AG08396 (cell line): Measurements from ENCODE around the gene ZNF664.

Experiments
- DNase-seq: peaks from one replicate; pipeline ENCODE4 v3.0.0; 2012; ENCODE audit warnings: low spot score, mixed read lengths

The ZNF664 gene

DNA sequence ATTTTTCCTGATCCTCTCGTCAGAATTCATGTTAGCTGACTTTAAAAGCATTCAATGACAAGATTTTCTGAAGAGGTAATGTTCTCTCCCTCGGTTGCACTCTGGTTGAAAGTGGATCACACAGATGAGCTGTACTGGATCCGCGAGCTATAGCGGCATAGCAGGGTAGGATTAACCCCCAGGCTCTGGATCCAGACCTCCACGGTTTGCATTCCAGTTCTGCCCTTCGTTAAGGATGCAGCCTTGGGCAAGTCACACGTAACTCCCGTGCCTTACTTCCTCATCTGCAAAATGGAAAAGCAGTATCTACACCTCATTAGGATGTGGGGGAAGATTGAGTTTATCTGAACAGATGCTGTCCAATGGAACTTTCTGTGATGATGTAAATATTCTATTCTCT, 14.1 kb upstream of the ZNF664 start:
- DNase-seq: no peak

DNA sequence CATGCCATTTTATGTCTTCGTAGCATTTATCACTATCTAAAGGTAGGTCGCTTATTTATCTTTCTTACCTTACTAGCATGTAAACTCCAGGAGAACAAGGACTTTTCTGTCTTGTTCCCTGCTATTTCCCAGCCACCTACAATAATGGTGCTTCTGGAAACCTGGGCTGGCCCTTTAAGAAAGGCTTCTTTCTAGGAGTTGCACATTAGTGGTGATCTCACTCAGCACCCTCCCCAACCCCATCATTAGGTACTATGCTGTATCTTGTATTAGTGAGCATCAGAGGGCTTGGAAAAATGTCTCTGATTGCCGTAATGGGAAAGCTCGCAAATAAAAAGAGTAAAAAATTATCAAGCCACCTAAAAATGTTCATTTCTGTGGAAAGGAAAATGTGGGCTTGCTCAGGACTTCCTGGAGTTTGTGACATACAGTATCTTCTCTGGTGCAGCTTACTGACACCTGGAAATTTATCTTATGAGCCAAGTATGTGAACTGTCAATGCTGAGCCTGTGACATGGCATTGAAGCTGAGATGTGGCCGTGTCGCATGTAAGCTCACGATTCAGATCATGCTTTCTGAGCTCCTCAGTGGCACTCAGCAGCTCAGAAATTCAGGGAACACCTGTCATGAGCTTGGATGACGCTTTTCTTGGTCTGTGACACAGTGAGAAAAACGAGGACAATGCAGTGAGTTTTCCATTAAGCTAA, 12.8 kb upstream of the ZNF664 start:
- DNase-seq: no peak

DNA sequence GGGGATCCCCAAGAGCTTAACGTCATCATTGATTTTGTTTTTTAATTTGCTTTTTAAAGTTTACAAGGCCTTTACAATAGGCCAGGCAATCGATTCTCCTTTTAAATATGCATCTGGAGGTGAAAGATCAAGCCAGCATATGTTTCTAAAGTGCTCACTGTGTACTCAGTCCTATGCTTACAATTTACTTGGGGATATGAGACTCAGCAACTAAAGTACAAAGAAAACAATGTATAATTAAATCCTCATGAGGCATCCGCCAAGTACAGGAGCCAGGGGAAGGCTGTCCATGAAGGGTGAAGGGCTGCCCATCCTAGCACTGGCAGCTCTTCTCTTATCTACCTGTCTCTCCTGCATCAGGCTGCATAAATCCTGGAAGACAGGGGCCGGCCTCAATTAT, 12.2 kb upstream of the ZNF664 start:
- DNase-seq: no peak

DNA sequence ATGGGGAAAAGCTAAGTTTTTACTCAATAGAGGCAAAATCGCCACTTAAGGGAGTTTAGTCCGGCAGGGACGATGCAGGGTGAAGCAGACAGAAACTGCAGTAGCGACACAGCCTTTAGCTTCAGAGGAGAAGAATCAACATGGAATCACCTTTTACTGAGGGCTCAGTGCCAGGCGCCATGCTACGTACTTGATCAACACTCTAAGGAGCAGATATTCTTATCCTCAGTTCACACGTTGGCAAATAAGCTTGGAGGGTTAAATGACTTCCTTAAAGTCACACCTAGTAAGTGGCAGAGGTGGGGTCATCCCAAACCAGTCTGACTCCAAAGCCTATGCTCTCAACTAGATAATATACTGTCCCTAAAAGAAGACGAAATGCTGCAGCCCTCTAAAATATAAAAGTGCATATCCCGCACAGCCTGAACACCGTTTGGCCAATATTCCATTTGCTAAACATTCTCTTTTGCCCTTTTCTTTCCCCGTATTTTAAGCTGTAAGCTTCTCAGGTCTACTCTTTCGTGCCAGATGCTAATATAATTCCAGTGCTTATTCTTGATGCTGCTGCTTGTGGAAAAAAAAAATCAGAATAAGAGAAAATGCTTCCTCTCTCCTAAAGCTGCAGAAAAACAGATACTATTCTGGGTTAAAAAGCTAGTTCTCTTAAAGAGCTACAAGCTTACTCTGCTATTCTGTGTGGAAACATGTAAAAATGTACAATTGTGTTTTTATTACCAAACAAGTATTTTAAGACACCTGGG, 11.2 kb upstream of the ZNF664 start:
- no peak for DNase-seq

DNA sequence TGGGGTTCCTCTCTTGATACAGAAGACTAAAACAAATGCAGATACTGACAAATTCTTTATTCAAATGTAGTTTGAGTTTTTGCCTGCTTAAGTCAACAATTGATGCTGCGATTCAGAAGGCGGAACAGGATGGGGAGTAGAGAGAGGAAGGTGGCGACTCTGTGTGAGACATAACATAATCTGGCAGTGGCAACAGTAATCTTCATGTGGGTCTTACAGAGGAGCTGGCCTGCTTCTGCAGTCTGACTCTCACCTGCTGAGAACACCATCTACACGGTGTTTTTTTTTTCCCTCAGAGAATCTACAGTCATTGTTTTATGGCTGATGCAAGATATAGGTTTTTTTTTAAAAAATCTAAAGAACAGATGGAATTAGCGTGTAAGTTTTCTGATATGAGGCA, 10.5 kb upstream of the ZNF664 start:
- DNase-seq: no peak

DNA sequence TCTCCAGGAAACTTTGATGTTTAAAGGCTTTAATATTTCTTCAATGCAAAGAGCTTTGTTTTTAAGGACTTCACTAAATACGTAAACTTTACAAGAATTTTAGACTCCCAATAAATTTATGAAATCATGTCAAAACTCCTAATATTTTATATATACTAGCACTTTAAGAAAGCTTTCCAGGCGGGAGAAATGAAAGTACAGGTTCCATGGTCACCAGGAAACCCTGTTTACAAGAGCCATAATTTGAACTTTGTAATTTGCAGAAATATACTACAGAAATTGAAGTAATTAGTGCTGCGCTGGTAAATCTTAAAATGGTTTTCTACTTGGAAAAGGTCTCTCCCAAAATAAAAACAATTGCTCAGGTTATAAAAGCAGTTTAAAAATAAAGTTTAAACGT, 9.2 kb upstream of the ZNF664 start:
- no peak for DNase-seq

DNA sequence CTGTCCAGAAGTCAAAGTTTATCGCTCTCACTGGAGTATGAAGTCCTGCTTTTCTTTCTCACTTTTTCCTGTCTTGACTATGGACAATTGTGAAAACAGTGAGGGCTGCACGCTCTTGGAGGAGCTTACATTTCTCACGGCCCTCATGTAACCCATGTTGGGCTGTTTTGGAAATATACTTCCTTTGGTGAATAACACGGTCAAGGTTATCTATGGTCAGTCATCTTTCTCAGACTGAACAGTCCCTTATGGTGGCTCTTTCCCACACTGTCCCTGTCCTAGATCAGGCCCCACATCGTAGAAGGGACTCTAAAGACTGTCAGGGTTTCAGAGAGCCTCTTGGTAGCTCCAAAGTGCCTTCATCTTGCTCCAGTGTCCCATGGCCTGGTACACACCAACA, 7.6 kb upstream of the ZNF664 start:
- DNase-seq: no peak

DNA sequence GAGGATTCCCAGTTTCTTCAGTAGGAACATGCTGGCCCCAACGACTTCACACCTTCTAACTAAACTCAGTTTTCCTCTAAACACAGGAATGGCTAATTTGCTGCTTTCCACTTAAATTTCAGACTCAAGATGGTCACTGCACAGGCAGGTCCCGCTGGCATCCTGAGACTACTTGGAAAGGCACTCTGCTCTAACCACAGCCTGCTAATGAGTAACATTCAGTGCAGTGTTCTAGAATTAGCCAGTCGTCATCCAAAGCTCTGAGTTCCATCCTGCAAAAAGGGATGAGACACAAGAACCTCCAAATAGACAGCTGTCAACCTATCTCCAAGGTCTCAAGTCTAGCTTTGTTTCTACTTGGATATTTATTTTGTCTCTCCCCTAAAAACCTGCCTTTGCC, 6.4 kb upstream of the ZNF664 start:
- DNase-seq: peak; percentile 76

DNA sequence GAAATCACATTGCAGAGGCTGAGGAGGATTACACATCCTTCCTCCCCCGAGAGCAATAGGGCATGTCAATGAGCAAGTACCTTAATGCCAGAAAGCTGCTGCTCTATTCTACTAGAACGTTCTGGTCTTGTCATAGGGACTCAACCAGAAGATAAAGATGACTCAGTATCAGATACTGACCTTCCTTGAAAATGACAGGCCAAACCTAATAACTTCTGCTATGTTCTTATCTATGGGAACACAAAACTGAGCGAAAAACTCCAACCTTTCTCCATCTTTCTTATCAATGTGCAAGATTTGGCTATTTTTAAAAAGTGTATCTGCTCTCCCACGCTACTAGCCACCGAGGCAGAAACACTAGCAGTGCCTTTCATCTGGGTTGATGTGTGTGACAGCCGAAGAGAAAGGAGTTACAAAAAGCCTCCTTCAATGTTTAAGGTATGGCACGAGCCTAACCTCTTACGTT, 5.9 kb upstream of the ZNF664 start:
- no peak for DNase-seq

DNA sequence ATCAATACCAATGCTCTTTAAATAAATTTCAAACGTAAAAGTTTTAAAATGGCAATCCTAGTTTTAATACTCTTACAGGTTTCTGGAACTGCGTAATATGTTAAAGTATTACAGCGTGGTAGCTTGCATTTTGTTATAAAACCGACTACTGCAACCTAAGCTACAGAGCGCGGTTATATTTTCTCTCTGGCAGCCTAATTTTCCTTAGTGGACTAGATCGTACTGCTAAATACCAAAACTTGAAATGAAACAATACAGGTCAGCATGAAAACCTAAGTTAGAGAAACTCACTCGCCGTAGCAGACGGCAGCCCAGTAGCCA, 1.6 kb upstream of the ZNF664 start:
- DNase-seq: no peak

DNA sequence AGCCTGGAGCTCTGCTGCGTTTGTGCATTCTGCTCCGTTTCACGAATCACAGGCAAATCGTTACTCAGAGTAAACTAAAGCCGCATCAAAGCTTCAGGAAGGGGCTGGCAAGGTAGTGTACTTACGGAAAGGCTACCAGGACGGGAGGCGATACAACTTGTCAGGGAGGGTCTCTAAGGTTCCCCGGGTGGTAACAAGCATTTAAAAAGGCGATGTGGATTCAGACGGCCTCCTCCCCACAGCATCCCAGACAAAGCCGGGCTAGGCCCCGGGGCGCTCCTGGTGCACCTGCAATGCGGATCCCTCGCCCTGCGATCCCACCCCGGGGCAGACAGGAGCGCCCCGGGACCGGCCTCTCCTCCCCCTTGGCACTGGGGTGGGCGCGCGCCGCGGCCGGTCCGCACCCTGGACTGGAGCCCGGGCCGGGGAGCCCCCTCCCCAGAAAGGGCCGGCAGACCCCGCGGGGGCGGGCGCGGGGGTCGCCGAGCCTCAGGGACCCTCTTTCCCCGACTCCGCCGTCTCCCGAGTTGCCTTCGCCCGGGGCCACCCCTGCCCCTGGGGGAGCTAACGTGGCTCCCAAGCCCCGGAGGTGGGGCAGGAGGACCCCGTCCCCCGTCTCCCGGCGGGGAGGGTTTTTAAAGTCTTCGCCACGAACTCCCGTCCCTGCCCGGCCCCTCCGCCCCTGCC, 1.1 kb upstream of the ZNF664 start:
- no peak for DNase-seq

DNA sequence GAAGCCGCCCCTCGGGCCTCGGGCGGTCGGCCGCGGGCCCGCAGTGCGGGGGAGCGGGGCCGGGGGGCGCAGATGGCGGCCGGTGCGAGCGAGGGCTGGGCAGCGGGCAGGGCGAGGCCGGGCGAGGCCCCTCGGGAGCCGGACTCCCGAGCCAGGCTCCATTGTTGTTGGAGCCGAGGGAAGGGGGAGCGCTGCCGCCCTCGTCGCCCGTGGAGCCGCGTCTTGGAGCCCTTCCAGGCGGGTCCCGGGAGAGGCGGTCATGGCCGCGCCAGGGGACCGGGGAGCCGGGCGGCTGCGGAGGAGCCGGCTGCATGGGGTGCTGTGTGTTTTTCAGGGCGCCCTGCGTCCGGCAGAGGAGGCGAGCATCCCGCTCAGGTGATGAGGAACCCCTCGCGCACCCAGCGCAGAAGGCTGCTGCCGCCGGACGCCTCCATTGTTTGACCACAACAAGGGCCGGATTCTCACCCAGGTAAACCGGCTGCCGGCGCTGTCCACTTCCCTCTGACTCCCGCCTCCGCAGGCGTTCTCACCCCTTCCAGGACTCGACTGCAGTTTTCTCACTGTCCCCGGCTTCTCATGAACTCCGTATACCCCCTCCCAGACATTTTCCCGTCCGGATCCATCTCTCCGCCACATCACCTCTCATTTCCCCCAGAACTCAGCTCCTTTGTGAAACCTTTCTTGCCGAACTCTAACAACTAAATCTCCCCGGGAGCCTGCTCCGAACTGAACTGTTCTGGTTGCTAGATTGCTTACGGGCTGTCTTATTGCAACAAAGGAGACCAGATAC, 732 bp downstream of the ZNF664 start:
- DNase-seq: peak; percentile 37

DNA sequence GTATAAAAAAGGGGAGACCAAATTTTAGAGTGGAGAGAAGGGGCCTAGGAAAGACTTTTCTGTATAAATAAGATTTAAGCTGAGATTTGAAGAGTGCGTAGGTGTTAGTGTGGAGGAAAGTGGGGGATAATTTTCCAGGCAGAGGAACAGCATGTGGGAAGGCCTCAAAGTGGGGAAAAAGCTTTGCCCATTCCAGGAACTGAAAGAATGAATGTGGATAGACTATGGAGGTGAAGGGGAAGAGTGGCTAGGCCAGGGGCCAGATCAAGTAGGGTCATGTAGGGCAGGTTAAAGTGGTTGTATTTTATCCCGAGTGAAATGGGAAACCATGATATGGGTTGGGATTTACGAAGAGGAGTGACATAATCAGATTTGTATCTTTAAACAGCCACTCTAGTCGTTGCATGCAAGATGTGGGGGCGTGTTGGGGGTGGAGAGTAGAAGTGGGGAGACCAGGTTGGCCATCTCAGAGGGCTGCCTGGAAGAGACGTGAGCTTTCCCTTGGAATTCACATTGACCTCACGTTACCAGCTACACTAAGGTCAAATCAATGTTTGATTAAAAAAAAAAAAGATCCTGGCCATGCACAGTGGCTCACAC, 3.3 kb downstream of the ZNF664 start:
- no peak for DNase-seq

DNA sequence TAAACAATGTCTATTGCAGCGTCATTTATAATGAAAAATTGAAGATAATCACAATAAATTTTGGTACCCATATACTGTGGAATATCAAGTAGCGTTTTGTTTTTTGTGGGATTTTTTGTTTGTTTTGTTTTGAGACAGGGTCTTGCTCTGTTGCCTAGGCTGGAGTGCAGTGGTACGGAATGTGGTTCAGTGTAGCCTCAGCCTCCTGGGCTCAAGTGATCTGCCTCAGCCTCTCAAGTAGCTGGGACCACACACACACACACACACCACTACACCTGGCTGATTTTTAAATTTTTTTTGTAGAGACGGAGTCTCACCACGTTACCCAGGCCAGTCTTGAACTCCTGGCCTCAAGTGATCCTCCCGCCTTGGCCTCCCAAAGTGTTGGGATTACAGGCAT, 6.6 kb downstream of the ZNF664 start:
- no peak for DNase-seq

DNA sequence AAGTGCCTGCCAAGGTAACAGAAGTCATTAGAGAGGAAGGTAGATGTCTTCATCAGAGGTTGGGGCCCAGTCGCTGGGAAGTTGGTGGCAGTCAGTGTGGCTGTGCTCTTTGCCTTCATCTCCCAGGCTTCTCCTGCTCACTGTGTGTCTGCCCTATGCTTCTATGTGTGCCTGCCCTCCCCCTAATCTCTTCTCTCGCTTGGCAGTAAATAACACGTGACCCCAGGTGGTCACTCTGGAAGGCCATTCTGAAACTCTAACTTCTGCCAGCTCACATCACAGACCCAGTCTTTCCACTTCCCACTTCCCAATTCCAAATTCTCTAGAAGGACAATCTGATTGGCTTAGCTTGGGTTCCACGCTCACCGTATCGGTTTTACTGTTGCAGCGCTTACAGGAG, 9.3 kb downstream of the ZNF664 start:
- no peak for DNase-seq

DNA sequence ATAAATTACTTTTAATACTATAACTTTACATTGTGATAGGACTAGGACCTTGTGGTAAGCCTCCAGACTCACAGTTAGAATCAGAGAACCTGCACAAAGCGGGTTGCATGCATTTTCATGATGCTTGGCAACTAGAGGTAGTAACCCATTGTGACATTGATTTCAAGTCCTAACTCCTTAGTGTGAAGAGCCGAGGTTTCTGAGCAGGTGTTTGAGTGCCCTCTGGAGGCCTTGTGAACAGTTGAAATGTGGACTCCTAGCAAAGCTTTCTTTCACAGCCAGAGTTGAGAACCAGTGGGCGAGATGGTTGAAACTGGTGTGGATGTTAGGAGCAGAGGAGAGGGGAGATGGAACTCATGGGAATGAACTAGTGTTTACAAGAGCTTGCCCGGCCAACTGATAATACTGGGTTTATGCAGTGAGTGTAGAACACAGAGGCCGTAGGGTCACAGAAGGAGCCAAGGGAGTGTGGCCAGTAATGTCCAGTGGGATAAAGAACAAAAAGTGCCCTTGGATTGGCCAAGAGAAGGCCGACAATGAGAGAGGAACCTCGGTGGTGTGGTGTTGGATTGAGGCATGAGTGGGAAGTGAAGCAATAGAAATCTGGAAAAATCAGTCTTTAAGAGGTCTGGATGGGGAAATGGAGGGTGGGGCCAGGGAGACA, 10.9 kb downstream of the ZNF664 start:
- peak; percentile 51 for DNase-seq

DNA sequence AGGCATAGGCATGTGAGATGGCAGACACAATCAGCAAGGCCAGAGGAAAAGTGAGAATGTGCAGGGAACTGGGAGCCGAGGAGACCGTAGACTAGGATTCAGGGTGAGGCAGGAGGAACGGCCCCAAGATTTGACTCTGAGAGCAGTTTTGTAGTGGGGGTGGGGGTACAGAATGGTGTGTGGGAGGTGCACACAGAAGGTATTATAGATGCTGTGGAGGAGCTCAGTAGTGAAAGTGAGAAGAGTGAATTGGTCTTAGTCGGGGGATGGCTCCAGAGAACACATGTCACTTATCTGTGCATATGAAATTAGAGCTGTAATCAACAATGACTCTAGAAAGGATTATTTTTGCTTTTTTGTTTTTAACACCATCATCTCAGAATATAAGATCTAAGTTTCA, 11.9 kb downstream of the ZNF664 start:
- DNase-seq: no peak

DNA sequence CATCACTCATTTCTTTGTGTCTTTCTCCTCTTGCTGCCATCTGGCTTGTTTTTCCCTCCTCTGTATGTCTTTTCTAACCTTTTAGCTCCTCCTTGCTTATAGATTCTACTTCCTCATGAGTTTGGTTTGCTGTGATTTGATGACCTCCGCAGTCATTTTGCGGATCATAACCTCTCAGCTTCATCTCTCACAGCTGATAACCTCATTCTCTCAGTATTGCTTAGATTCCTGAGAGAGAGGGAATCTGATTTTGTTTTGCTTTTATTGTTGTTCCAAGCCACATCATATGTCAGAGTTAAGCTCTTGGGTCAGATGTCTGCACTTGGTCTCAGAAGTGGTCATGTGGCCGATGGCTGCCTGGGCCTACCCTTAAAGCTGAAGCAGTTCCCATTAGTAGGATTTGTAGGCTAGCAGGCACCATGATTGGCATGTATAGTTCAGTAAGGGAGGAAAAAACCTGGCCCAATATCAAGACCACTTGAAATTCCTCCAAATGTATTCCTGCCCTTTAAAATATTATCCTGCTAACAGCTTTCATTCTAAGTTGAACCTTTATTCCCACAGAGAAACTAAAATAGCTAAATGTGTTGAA, 13.5 kb downstream of the ZNF664 start:
- DNase-seq: no peak

DNA sequence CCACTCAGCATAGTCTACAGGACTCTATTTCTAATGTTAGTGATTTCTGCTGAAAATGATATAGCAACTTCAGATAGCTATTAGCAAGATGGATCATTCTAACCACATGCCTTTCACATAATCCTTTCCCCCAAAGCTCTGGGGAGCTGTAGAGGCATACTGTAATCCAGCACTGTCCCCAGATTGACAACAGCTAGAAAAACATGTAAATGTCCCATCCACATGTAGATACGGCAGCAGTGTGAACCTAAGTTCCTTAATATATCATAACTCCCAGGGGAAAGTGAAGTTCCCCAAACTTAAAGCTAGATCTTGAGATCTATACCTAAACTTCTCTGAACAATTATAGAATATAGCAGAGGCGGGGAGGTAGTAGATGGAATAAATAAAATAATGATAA, 14.0 kb downstream of the ZNF664 start:
- no peak for DNase-seq

DNA sequence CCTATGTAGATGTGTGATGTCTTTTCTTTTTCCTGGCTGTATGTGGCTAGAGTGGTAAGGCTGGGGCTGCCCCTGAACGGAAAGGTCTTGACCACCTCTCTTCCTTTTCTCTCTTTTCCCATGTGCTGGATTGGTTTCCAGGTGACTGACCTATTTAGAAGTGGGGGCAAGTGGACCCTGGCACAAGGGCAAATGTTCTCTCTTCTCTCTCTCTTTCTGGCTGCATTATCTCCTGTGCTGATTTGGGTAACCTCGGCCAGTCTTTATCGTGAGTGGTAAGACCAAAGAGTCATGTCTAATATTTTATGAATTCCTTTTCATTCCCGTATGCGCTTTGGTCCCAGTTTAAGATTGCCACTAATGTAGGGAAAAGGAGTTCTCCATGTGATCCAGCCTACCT, 16.2 kb downstream of the ZNF664 start:
- DNase-seq: no peak

DNA sequence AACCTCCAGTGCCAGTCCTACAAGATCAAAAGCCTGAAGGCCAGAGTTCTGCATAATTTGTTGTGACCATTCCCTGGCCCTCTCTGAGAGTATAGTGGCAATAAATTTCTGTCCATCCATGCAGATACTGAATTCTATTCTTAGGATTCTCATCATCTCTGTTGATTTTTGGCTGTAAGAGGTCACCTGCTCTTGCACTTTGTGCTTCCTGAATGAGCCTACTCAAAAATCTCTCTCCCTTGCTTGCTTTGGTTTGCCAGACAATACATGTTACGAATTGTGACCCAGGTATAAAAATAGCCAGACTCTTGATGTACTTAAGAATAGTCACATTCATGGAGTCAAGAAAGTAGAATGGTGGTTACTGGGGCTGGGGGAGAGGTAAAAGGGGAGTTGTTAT, 16.7 kb downstream of the ZNF664 start:
- no peak for DNase-seq
